Measurements from ENCODE around the gene CD37.

DNA sequence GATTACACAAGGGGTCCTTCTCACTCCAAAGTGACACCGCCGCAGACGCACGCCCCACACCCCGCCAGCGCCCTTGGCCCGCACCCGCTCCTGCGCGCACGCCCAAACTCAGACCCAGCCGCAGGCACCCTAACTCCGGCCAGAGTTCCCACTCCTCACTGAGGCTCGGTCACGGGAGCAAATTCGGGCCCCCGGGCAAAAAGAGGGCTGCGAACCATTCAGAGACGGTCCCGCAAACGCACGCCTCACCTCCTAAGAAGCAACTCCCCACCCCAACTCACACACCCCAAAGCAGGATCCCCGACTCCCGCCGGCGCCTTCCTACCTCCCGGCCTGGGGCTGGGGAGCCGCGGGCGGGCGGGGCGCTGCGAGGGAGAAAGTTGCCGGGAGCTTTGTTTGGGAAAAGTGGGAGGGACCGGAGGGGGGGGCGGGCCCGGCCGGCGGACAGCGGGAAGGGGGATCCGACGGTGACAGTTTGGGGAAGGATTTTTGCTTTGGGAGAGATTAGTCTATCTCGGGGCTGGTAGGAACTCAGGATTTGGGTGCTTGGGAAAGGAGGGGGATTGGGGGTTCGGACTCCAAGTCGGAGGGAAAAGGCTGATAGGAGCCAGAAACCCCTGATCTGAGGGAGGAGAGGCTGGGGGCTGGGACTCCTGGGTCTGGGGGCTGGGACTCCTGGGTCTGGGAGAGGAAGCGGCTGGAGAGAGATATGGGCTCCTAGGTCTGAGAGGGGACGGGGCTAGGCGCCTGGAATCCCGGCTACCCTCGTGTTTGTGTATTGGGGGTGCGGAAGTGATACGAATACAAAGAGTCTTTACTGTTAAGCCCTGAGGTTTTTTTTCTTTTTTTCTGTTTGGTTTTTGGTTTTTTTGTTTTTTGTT lies 27.1 kb downstream of the CD37 start, which contains the start of gene TEAD2:
- TF ChIP-seq, protein P1, sequence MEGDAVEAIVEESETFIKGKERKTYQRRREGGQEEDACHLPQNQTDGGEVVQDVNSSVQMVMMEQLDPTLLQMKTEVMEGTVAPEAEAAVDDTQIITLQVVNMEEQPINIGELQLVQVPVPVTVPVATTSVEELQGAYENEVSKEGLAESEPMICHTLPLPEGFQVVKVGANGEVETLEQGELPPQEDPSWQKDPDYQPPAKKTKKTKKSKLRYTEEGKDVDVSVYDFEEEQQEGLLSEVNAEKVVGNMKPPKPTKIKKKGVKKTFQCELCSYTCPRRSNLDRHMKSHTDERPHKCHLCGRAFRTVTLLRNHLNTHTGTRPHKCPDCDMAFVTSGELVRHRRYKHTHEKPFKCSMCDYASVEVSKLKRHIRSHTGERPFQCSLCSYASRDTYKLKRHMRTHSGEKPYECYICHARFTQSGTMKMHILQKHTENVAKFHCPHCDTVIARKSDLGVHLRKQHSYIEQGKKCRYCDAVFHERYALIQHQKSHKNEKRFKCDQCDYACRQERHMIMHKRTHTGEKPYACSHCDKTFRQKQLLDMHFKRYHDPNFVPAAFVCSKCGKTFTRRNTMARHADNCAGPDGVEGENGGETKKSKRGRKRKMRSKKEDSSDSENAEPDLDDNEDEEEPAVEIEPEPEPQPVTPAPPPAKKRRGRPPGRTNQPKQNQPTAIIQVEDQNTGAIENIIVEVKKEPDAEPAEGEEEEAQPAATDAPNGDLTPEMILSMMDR (IDR thresholded peaks at IDR 0.05; ENCODE audit: low read length) = no peak
- no peak for TF ChIP-seq EZH2 (IDR thresholded peaks at IDR 0.05; ENCODE audit: borderline replicate concordance, low read length)
